KMS-11 (cell line): Measurements from ENCODE around the gene ABCC4.

Source experiments
- H2AFZ ChIP-seq: fragments of 200-600 bp; sonication (generic); 2 replicates; pipeline ENCODE4 v1.6.1; 2016; ENCODE audit warnings: antibody characterized with exemption, mixed run types, low read depth
- H3K27ac ChIP-seq: fragments of 200-600 bp; sonication (generic); 2 replicates; pipeline ENCODE4 v1.6.1; 2016; ENCODE audit warnings: mild to moderate bottlenecking, mixed run types
- H3K27me3 ChIP-seq: fragments of 200-600 bp; sonication (generic); 2 replicates; pipeline ENCODE4 v1.6.1; 2017; ENCODE audit warnings: mild to moderate bottlenecking, low read depth, mixed run types, moderate library complexity; ENCODE audit not compliant: insufficient read depth
- H3K36me3 ChIP-seq: fragments of 200-600 bp; sonication (generic); 2 replicates; pipeline ENCODE4 v1.6.1; 2017; ENCODE audit warnings: mild to moderate bottlenecking, mixed run types; ENCODE audit not compliant: insufficient read depth
- H3K4me1 ChIP-seq: fragments of 200-600 bp; sonication (generic); 2 replicates; pipeline ENCODE4 v1.6.1; 2016; ENCODE audit warnings: mild to moderate bottlenecking, low read depth, mixed run types; ENCODE audit not compliant: poor library complexity, severe bottlenecking
- H3K4me2 ChIP-seq: fragments of 200-600 bp; sonication (generic); 2 replicates; pipeline ENCODE4 v1.7.0; 2016; ENCODE audit warnings: mild to moderate bottlenecking, mixed run types
- H3K4me3 ChIP-seq: fragments of 200-600 bp; sonication (generic); IDR thresholded peaks from 2 replicates; pipeline ENCODE4 v1.6.1; 2017; ENCODE audit warnings: low read depth, low read length, mixed read lengths; ENCODE audit not compliant: insufficient read depth
- H3K79me2 ChIP-seq: fragments of 200-600 bp; sonication (generic); 2 replicates; pipeline ENCODE4 v1.6.1; 2016; ENCODE audit warnings: low read depth, mixed run types; ENCODE audit not compliant: insufficient read depth
- H3K9ac ChIP-seq: fragments of 200-600 bp; sonication (generic); 2 replicates; pipeline ENCODE4 v1.6.1; 2016; ENCODE audit warnings: mild to moderate bottlenecking, mixed run types
- H4K20me1 ChIP-seq: fragments of 200-600 bp; sonication (generic); 2 replicates; pipeline ENCODE4 v1.6.1; 2016; ENCODE audit warnings: mild to moderate bottlenecking, mixed run types; ENCODE audit not compliant: insufficient read depth
- CTCF ChIP-seq: fragments of 200-600 bp; sonication (generic); conservative IDR thresholded peaks from 2 replicates; pipeline ENCODE4 v1.6.1; 2017; ENCODE audit warnings: low read depth, mild to moderate bottlenecking, antibody characterized with exemption, low read length, moderate library complexity, mixed read lengths

Gene ABCC4

DNA sequence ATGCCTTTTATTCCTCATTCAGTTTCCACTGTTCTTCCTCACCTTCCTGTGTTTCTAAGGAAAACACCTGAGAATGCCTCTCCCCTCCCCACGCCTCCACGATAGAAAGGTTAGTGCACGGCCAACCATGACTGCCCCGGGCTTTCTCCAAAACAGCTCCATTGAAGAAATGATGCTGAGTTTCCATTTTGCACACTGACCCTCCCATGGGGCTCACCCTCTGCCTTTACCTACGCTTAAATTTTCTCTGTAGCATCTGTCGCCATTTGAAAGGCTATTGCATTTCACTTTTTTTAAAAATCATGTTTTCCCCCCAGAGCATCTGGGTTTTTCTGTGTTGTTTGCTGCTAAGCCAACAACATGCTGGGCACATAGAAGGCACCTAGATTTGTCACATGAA, 48.2 kb downstream of the ABCC4 start:
- no peaks in the 10 kb centered on the region for H3K4me1 ChIP-seq
- no peaks in the 10 kb centered on the region for H3K27me3 ChIP-seq
- H3K27ac ChIP-seq = no peak overlapping the region
- H3K79me2 ChIP-seq = no peaks in the 10 kb centered on the region
- no peak overlapping the region for H3K9ac ChIP-seq
- no peak overlapping the region for H3K4me3 ChIP-seq
- no peak for TF ChIP-seq CTCF
- no peaks in the 10 kb centered on the region for H4K20me1 ChIP-seq
- no peak overlapping the region for H3K4me2 ChIP-seq
- no peaks in the 10 kb centered on the region for H3K36me3 ChIP-seq
- H2AFZ ChIP-seq = no peak overlapping the region

- Histone ChIP-seq H3K4me1 (no peaks in the 10 kb centered on the region), H3K27ac (no peak overlapping the region)
- no peak for TF ChIP-seq CTCF
These were observed 49.6 kb downstream of the ABCC4 start for GRCh38 chr13:95251641-95252040.

GRCh38 chr13:95250961-95251360, 50.3 kb downstream of the ABCC4 start:
- H2AFZ ChIP-seq = no peak overlapping the region
- no peaks in the 10 kb centered on the region for H3K79me2 ChIP-seq
- H3K4me2 ChIP-seq = no peak overlapping the region
- H3K36me3 ChIP-seq = no peaks in the 10 kb centered on the region
- no peaks in the 10 kb centered on the region for H4K20me1 ChIP-seq
- no peak overlapping the region for H3K27ac ChIP-seq
- H3K4me3 ChIP-seq = no peak overlapping the region
- no peak for TF ChIP-seq CTCF
- H3K9ac ChIP-seq = no peak overlapping the region
- H3K4me1 ChIP-seq = no peaks in the 10 kb centered on the region
- no peaks in the 10 kb centered on the region for H3K27me3 ChIP-seq

More at GRCh38 chr13:95251641-95252040, 49.6 kb downstream of the ABCC4 start:
- H3K27me3 ChIP-seq = no peaks in the 10 kb centered on the region
- H3K9ac ChIP-seq = no peak overlapping the region
- H2AFZ ChIP-seq = no peak overlapping the region
- H4K20me1 ChIP-seq = no peaks in the 10 kb centered on the region
- no peaks in the 10 kb centered on the region for H3K79me2 ChIP-seq
- H3K4me2 ChIP-seq = no peak overlapping the region
- no peak overlapping the region for H3K4me3 ChIP-seq
- H3K36me3 ChIP-seq = no peaks in the 10 kb centered on the region

- H2AFZ ChIP-seq = no peak overlapping the region
- no peaks in the 10 kb centered on the region for H3K36me3 ChIP-seq
- H3K9ac ChIP-seq = no peak overlapping the region
- no peak for TF ChIP-seq CTCF
- H3K4me1 ChIP-seq = no peaks in the 10 kb centered on the region
- H3K79me2 ChIP-seq = no peaks in the 10 kb centered on the region
- no peaks in the 10 kb centered on the region for H4K20me1 ChIP-seq
- no peak overlapping the region for H3K4me3 ChIP-seq
- no peak overlapping the region for H3K27ac ChIP-seq
- no peaks in the 10 kb centered on the region for H3K27me3 ChIP-seq
- H3K4me2 ChIP-seq = no peak overlapping the region
These were observed 52.3 kb downstream of the ABCC4 start for GRCh38 chr13:95248953-95249352.
